Fibroblast of the aortic adventitia (primary cell): ENCODE results near the gene RFX8. TPM values are rescaled to one million over a fixed set of nuclear protein-coding genes. Genes with fewer than 3 reads are reported as not detected.

Source experiments
- DNase-seq: peaks from one replicate; pipeline ENCODE4 v3.0.0-alpha.2; 2010; ENCODE audit warnings: low read depth
- H3K4me3 ChIP-seq: 2 replicates; pipeline ENCODE4 v1.5.1; 2011; ENCODE audit warnings: low read depth, mild to moderate bottlenecking, control low read depth, low read length, moderate library complexity
- CTCF ChIP-seq: IDR thresholded peaks from 2 replicates; pipeline ENCODE4 v1.5.1; 2011; ENCODE audit warnings: mild to moderate bottlenecking, low read length, control low read depth, inconsistent platforms; ENCODE audit not compliant: insufficient read depth
- total RNA-seq: library from RNA; depleted of rRNA; stranded (reverse); fragments of >200 nt; gene quantifications from 2 replicates; pipeline ENCODE4 v1.2.3, GENCODE V29; 2012; ENCODE audit warnings: low replicate concordance

Gene RFX8
- total RNA-seq, 1 donor = 24.1 TPM

GRCh38 chr2:101367508-101367907 lies 107.4 kb downstream of the RFX8 start:
- TF ChIP-seq CTCF = no peak
- no peak overlapping the region for H3K4me3 ChIP-seq
- DNase-seq = no peak

- no peak for TF ChIP-seq CTCF
- no peak for DNase-seq
- no peak overlapping the region for H3K4me3 ChIP-seq
These were observed 110.0 kb downstream of the RFX8 start for GRCh38 chr2:101364878-101365277.

GRCh38 chr2:101362777-101363176 lies 112.1 kb downstream of the RFX8 start:
- no peak overlapping the region for H3K4me3 ChIP-seq
- TF ChIP-seq CTCF = no peak
- DNase-seq = no peak

- no peak for TF ChIP-seq CTCF
- H3K4me3 ChIP-seq = no peak overlapping the region
- no peak for DNase-seq
These were observed 112.6 kb downstream of the RFX8 start for GRCh38 chr2:101362316-101362715.

- no peak overlapping the region for H3K4me3 ChIP-seq
- no peak for TF ChIP-seq CTCF
- no peak for DNase-seq
These were observed 113.4 kb downstream of the RFX8 start for GRCh38 chr2:101361522-101361921.

GRCh38 chr2:101361121-101361520 lies 113.8 kb downstream of the RFX8 start:
- no peak for DNase-seq
- H3K4me3 ChIP-seq = no peak overlapping the region
- TF ChIP-seq CTCF = no peak

- DNase-seq = no peak
- TF ChIP-seq CTCF = no peak
- no peak overlapping the region for H3K4me3 ChIP-seq
These were observed 114.7 kb downstream of the RFX8 start for GRCh38 chr2:101360232-101360631.
